ENCODE measurements around the gene NDST1.

NDST1 gene

GRCh38 chr5:150584556-150585335 lies 76.8 kb downstream of the NDST1 start:
- no peak overlapping the region for H3K4me3 ChIP-seq (ENCODE audit: low read depth, low read length)

DNA sequence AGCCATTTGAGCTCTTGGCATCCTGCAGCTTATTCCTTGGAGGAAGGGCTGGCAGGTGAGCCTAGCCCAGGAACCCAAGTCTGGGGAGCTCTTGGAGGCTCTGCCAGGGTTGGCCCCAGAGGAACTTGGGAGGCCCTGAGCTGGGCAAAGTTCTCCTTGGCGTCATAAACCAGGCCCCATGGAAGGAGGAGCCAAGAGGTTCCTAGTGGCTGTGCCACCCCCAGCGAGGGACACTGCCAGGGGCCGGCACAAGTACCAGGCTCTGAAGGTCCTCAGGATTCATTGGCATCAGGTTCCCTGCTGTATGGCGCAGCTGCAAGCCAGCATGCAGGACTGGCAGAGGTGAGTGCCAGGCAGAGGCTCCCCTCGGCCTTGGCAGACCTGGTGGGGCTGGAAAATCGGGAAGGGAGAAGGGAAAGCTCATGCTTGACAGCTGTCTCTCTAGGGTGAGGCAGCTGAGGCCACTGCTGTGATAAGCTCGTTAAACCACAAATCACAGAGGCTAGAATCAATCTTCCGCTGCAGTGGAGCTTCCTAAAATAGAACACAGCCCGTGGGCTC lies 77.9 kb downstream of the NDST1 start:
- TF ChIP-seq, protein P1, sequence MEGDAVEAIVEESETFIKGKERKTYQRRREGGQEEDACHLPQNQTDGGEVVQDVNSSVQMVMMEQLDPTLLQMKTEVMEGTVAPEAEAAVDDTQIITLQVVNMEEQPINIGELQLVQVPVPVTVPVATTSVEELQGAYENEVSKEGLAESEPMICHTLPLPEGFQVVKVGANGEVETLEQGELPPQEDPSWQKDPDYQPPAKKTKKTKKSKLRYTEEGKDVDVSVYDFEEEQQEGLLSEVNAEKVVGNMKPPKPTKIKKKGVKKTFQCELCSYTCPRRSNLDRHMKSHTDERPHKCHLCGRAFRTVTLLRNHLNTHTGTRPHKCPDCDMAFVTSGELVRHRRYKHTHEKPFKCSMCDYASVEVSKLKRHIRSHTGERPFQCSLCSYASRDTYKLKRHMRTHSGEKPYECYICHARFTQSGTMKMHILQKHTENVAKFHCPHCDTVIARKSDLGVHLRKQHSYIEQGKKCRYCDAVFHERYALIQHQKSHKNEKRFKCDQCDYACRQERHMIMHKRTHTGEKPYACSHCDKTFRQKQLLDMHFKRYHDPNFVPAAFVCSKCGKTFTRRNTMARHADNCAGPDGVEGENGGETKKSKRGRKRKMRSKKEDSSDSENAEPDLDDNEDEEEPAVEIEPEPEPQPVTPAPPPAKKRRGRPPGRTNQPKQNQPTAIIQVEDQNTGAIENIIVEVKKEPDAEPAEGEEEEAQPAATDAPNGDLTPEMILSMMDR (conservative IDR thresholded peaks at IDR 0.05; ENCODE audit: low read depth, low read length) = no peak
- no peak for DNase-seq (ENCODE audit: low read depth)
- no peak overlapping the region for H3K4me3 ChIP-seq (ENCODE audit: low read depth, low read length)

More at GRCh38 chr5:150584556-150585335, 76.8 kb downstream of the NDST1 start:
- DNase-seq (ENCODE audit: low read depth) = no peak
- TF ChIP-seq, protein P1 (conservative IDR thresholded peaks at IDR 0.05; ENCODE audit: low read depth, low read length) = no peak

GRCh38 chr5:150587016-150587415 lies 79.1 kb downstream of the NDST1 start:
- TF ChIP-seq, protein P1 (conservative IDR thresholded peaks at IDR 0.05; ENCODE audit: low read depth, low read length) = no peak
- H3K4me3 ChIP-seq (ENCODE audit: low read depth, low read length) = no peak overlapping the region
- DNase-seq (ENCODE audit: low read depth) = no peak

DNA sequence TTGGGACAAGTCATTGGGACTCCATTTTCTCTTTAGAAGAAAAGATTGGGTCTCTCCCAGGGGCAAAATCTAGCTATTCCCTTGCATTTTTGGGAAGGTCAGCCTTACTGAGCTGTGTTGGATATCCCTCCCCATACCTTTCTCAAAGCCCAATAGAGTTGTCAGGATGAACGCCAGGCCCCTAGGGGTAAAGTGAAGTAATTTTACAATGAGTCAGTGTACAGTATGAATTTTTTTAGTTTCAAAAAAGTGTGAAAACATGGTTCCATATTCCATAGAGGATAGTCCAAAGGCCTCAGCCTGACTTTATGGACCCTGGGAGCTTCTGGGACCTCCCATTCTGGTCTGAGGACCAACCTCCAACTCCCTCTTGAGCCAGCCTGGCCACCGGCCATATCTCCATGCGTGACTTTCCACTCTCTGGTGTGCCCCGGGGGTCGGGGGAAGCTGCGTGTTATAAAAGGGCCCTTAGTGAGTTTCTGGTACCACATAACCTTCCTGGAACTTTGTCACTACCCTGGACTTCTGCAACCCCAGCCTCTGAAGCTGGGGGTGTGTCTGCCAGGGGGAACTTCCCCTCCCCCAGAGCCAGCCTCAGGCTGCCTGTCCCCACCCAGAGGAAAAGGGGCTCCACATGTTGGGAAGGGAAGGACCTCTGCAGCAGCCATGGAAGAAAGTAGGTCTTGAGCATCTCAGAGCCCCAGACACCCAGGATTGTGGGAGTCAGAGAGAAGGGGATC lies 80.1 kb downstream of the NDST1 start:
- peak; percentile 26 for DNase-seq (ENCODE audit: low read depth)
- TF ChIP-seq, protein P1 (conservative IDR thresholded peaks at IDR 0.05; ENCODE audit: low read depth, low read length) = peak; percentile 5
- H3K4me3 ChIP-seq (ENCODE audit: low read depth, low read length) = no peak overlapping the region

GRCh38 chr5:150588596-150588890 lies 80.6 kb downstream of the NDST1 start:
- H3K4me3 ChIP-seq (ENCODE audit: low read depth, low read length) = no peak overlapping the region
- TF ChIP-seq, protein P1 (conservative IDR thresholded peaks at IDR 0.05; ENCODE audit: low read depth, low read length) = no peak
- DNase-seq (ENCODE audit: low read depth) = no peak

DNA sequence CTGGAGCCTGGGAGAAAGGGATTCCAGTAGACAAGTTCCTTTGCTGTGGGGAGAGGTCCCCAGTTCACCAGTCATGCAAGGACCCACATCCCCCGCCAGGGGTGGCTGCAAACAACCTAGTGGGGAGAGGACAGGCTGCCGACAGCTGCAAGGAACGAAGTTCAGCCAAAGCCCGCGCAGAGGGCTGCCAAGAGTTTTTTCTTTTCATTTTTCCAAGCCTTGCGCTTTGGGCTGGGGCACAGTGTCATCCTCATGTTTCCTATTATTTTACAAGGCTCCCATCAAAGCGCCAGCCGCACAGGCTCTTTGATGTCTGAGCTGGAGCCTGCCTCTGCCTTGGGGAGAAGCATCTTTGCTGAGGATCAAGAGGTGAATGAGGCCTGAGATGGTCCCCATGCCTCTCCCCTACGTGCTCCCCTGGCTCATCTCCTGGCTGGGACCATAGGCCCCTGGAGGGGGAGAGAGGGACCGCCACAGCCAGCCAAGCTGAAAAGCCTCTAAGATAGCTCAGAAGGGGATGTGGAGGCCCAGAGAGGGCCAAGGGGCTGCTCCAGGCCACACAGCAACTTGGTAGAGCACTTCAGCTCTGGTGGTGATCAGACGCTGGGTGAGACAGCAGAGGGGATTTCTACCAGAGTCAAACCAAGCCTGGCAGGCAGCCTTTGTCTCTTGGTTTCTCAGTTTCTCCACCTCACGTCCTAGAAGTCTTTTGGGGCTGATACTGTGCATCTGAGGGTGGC lies 82.1 kb downstream of the NDST1 start:
- H3K4me3 ChIP-seq (ENCODE audit: low read depth, low read length) = no peak overlapping the region
- DNase-seq (ENCODE audit: low read depth) = peak; percentile 77
- TF ChIP-seq, protein P1 (conservative IDR thresholded peaks at IDR 0.05; ENCODE audit: low read depth, low read length) = peak; percentile 83

Data from choroid plexus epithelial cell (primary cell).